GM13977 (cell line): ENCODE measurements around the gene ACOT2.
A peak's percentile ranks its signal among the peaks of the same experiment; 100 is the strongest.
"Not testable (repeated sequence)": the region's sequence is repeated elsewhere in the genome, so short reads cannot be mapped to it uniquely, and the experiment has no call there.

Experiments used
- DNase-seq: peaks from one replicate; pipeline ENCODE4 v3.0.0; 2012; ENCODE audit warnings: low spot score
- in situ Hi-C: fragments of 300-500 bp; cut with MboI; formaldehyde crosslinking; loops from one replicate; pipeline ENCODE4 v1.12.0; 2022; ENCODE audit warnings: low sequenced_read_pairs, low pct_unique_long_range_greater_than_20kb, mixed read lengths, inconsistent platforms; ENCODE audit not compliant: unreplicated experiment
- TF ChIP-seq, protein P1 (sequence below): IDR thresholded peaks from 2 replicates; pipeline ENCODE4 v1.5.1; 2012; ENCODE audit warnings: mild to moderate bottlenecking, control low read depth; ENCODE audit not compliant: insufficient read depth; ENCODE audit errors: extremely low read depth, missing control alignments

The ACOT2 gene

DNA sequence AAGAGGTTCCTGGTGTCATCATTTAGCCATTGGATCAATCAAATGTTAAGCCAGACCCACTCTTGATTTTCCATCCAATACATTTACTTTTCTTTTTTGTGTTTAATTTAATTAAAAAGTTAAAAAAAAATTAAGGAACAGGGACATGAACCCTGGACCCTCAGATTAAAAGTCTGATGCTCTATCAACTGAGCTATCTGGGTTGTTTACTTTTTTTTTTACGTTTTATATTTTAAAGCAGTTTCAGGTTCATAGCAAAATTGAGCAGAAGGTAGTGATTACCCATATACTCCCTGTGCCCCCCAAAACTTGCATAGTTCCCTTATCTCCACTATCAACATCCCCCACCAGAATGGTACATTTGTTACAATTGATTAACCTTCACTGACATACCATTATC, 19.7 kb downstream of the ACOT2 start:
- peak; percentile 1 for DNase-seq
- in situ Hi-C loops: no loop called here
- TF ChIP-seq, protein P1, sequence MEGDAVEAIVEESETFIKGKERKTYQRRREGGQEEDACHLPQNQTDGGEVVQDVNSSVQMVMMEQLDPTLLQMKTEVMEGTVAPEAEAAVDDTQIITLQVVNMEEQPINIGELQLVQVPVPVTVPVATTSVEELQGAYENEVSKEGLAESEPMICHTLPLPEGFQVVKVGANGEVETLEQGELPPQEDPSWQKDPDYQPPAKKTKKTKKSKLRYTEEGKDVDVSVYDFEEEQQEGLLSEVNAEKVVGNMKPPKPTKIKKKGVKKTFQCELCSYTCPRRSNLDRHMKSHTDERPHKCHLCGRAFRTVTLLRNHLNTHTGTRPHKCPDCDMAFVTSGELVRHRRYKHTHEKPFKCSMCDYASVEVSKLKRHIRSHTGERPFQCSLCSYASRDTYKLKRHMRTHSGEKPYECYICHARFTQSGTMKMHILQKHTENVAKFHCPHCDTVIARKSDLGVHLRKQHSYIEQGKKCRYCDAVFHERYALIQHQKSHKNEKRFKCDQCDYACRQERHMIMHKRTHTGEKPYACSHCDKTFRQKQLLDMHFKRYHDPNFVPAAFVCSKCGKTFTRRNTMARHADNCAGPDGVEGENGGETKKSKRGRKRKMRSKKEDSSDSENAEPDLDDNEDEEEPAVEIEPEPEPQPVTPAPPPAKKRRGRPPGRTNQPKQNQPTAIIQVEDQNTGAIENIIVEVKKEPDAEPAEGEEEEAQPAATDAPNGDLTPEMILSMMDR: no peak

DNA sequence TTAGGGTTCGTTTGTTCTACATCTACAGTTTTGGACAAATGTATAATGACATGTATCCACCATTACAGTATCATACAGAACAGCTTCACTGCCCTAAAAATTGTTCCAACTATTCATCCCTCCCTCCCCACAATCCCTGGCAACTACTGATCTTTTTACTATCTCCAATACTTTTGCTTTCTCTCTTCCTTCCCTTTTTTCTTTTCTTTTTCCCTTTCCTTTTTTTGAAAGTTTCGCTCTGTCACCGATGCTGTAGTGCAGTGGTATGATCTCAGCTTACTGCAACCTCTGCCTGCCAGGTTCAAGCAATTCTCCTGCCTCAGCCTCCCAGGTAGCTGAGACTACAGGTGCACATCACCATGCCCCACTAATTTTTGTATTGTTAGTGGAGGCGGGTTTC, 20.1 kb downstream of the ACOT2 start:
- in situ Hi-C loops: no loop called here
- TF ChIP-seq, protein P1: no peak
- DNase-seq: no peak

DNA sequence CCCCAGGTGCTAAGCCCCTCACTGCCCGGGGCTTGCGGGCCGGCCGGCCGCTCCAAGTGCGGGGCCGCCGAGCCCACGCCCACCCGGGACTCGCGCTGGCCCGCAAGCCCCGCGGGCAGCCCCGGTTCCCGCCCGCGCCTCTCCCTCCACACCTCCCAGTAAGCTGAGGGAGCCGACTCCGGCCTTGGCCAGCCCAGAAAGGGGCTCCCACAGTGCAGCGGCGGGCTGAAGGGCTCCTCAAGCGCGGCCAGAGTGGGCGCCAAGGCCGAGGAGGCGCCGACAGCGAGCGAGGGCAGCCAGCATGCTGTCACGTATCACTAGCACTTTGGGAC, 21.6 kb downstream of the ACOT2 start:
- in situ Hi-C loops: not testable (repeated sequence)

DNA sequence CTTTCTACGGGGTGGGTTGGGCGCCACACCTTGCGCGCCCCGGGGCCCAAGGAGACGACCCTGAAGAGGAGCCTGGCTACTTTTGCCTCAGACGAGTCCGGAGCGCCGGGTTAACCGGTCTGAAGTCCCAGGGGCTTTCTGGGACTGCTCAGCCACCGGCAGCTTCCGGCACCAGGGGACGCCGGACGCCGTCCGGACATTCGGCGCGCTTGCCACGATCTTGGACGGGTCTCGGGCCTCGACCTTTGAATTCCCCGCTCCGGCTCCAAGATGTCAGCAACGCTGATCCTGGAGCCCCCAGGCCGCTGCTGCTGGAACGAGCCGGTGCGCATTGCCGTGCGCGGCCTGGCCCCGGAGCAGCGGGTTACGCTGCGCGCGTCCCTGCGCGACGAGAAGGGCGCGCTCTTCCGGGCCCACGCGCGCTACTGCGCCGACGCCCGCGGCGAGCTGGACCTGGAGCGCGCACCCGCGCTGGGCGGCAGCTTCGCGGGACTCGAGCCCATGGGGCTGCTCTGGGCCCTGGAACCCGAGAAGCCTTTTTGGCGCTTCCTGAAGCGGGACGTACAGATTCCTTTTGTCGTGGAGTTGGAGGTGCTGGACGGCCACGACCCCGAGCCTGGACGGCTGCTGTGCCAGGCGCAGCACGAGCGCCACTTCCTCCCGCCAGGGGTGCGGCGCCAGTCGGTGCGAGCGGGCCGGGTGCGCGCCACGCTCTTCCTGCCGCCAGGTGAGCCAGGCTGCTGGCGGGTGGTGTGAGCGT, 22.9 kb downstream of the ACOT2 start, which contains the start of gene ACOT4:
Gene ACOT4, plus strand, starts transcription at position 184 of the 760 bp plus-strand sequence. Its CDS starts 87 bp downstream, at position 271.
- TF ChIP-seq, protein P1: no peak
- DNase-seq: peak; percentile 83
- in situ Hi-C loops: no loop called here

More for the DNA sequence above, 21.6 kb downstream of the ACOT2 start:
- not testable (repeated sequence) for DNase-seq

DNA sequence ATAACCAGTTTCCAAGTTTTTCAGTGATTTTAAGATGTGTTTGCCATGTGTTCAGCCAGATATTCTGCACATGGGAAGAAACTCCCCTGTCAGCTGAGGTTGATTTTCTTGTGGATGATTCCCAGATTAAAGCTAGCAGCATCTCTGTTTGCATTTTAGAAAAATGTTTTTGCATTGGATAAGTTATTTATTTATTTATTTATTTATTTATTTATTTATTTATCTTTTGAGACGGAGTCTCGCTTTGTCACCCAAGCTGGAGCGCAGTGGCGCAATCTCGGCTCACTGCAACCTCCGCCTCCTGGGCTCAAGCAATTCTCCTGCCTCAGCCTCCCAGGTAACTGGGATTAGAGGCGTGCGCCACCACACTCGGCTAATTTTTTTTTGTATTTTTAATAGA, 25.5 kb downstream of the ACOT2 start:
- TF ChIP-seq, protein P1: no peak
- in situ Hi-C loops: no loop called here
- DNase-seq: no peak

DNA sequence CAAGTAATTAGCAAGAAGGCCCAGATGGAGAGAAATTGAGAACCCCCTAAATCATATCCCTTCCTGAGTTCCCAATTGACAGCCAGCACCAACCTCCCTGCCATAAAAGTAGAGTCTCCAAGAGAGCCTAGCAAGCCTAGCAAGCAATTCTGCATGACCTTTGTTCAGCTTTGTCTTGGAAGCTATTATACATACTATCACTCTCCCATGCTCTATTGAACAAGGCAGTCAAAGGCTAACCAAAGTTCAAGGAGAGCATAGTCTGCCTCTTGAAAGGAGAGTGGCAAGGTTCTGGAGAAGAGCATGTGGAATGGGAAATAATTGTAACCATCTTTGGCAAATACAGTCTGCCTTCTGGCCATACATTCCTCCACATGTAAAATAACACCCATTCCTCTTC, 30.5 kb downstream of the ACOT2 start:
- in situ Hi-C loops: no loop called here
- TF ChIP-seq, protein P1: no peak
- no peak for DNase-seq

DNA sequence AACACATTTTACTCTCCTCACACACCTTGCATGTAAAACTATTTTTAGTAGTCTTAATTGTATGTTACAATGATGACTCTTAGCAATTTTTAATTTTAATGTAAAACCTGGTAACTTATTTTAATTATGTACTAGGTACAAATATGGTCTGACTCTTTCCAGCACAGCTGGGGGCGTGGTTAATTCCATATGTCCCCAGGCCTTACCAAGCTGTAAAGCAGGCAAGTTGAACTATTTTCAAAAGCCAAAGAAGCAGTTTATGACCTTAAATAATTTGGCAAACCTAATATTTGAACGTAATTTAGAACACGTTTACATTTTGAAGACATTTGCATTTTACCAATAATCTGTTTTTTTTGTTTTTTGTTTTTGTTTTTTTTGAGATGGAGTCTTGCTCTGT, 34.0 kb downstream of the ACOT2 start:
- in situ Hi-C loops: no loop called here

More for the DNA sequence above, 34.0 kb downstream of the ACOT2 start:
- DNase-seq: no peak
- TF ChIP-seq, protein P1: no peak
